8988T (cell line): Measurements from ENCODE around the gene RASD2.

Source experiments
- DNase-seq: peaks from one replicate; pipeline ENCODE4 v3.0.0; 2011

The RASD2 gene

DNA sequence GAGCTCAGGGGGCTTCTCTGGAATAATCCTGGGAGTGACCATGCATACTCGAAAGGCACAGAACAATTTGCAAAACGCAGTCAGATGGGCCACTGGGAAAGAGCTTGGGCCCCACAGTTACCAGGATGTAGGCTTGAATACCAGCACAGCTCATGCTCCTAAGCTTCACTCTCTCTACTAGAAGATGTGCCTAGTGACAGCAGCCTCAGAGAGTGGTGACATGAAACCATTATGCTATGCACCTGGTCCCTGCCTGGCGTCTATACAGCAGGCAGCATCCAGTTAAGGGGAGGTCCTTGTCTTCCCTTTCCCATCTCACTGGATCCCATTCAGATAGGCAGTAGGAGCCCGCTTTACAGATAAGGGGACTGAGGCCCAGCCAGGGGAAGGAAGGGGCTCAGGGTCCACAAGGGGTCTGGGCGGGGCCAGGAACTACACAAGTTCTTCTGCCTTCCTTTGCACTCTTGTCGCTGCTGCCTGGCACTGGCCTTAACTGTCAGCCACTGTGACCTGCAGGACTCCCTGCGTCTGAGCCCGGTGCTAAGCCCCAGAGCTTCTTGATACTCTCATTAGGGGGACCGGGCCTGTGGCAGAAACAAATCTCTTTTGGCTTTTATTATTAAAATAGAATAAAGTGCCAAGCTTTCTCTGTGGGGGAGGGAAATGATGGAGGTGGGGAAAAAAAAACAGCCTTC lies 21.2 kb upstream of the RASD2 start:
- no peak for DNase-seq

DNA sequence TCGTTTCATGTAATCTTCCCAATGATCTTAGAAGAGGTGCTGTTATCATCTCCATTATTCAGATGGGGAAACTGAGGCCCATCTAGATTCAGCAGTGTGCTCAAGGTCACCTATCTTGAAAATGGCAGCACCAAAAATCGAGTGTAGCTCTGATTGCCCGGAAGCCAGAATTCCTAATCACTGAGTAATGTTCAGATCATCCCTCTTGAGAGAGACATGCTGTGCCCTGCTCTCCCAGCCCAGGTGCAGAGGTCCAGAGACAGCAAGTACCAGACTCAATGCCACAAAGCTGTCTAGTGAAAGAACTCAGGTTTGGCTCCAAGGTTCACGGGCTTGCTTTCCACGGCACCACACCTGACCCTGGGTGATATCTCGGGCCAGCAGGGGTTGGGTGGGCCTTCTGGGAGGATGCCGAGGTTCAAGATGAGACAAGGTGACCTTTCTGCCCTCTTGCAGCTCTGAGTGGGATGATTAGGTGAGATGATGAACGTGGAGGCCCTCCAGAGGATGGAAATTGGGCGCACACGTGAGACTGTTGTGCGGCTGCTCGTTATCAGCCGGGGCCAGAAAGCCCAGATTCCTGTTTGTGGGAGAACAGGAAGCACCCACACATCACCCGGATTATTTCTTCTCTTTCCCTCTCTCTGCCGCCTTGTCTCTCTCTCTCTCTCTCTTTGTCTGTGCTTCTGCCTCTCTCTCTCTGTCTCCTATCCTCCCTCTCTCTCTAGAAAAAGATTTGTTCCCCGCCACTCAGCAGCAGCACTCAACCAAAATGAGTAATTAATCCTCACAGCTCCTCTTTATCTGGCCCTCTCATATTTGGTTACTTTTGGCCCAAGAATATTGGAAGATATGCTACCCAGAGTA lies 19.0 kb upstream of the RASD2 start:
- DNase-seq = no peak

DNA sequence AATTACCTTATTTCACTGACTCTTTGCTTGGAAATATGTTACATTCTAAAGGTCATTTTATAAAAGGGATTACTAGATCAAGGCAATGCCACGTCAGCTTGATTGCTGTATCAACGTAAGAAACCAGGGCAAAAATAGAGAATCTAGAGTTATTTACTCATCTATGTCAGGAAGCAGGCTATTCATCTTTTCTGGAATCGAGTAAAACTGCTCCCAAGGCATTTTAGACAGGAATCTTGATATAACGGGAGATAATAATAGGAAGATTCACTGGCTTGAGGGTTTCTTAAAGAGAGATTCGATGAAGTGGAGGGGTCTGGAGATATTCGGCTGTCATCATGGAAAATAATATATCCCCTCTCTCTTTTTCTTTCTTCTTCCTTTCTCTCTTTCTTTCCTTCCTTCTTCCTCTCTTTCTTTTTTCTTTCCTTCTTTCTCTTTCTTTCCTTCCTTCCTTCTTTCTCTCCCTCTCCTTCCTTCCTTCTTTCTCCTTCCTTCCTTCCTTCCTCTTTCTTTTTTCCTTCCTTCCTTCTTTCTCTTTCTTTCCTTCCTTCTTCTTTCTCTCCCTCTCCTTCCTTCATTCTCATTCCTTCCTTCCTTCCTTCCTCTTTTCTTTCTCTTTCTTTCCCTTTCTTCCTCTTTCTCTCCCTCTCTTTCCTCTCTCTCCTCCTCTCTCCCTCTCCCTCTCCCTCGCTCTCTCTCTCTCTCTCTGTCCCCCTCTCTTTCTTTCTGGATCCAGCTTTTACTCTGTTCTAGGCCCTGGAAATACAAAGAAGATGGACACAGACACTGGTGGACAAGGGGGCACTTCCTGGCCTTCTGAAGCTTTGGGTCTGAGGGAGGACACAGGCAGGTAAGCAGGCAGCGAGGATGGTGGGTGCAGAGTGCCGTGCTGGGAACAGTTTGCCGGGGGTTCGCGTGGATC lies 18.1 kb upstream of the RASD2 start:
- DNase-seq = no peak

DNA sequence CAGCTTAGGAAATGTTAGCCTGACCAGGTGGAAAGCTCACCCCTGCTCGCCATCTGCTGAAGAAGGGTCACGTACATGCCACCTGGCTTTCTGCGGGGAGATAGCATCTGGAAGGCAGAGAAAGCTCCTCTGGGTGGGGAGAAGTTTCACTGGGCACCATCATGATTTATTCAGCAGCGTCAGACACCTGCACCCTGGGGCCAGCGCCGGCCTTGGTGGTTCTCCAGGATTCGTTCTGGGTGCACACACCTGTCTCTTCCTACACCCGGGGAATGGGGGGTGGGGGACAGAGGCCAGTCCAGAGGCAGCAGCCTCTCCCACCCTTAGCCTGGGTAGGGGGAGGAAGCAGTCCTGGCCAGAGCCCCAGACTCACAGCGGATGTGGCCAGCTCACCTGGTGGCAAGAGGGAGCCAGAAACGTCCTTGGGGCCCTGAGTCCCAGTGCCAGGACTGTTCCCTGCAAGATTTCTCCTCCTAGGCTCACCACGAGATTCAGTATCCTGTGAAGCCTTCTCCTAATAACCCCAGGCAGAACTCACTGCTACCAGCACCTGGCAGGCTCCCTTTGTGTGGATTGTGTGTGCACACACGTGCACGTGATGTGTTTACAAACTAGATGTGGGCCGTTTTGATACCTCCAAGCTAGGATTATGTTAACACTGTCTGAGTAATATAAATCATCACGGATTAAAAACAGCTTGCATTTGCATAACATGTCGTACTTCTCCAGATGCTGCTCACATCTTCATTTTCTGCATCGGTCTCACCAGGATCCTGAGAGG lies 17.3 kb upstream of the RASD2 start:
- no peak for DNase-seq

DNA sequence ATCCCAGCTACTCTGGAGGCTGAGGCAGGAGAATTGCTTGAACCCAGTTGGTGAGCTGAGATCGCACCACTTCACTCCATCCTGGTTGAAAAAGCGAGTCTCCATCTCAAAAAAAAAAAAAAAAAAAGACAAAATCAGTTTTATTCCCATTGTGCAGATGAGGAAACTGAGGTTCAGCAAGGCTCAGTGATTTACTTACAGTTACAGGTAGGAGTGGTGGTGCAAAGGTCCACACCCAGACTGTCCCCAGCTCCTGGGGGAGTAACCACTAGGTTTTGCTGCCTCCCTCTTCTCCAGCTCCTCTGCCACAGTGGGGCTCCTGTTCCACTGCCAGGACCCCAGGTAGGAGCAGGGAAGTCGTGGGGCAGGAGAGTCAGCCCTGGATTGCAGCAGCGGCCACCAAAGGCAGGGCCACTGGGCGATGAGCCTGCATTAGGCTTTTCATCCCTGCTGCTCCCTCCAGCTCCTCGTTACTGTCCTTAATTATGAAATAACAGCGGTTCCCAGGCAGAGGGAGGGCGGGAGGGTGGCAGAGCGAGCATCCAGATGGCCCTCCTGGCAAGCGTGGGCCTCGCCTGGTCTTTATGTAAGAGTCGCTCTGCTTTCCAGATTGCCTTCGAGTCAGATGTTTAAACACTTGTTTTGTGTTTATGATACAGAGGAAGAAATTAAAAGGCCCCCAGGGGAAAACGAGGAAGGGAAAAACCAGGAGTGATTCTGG lies 15.5 kb upstream of the RASD2 start:
- no peak for DNase-seq

DNA sequence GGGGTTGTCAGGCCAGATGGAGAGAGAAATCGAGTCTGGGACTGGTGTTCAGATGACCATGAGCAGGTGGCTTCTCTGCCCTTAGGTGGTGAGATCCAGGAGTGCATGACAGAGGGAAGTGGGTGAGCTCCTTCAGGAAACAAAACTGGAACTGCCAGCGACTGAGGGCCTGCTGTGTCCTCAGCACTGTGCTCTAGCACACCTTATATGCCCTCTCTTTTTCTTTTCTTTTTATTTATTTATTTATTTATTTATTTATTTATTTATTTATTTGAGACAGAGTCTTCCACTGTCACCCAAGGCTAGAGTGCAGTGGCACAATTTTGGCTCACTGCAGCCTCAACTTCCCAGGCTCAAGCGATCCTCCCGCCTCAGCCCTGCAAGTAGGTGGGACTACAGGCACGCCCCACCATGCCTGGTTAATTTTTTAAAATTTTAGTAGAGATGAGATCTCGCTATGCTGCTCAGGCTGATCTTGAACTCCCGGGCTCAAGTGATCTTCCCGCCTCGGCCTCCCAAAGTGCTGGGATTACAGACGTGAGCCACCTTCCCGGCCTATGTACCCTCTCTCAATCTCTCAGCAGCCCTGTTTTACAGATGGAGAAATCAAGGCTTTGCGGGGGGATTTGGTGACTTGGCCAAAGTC lies 14.8 kb upstream of the RASD2 start:
- no peak for DNase-seq

DNA sequence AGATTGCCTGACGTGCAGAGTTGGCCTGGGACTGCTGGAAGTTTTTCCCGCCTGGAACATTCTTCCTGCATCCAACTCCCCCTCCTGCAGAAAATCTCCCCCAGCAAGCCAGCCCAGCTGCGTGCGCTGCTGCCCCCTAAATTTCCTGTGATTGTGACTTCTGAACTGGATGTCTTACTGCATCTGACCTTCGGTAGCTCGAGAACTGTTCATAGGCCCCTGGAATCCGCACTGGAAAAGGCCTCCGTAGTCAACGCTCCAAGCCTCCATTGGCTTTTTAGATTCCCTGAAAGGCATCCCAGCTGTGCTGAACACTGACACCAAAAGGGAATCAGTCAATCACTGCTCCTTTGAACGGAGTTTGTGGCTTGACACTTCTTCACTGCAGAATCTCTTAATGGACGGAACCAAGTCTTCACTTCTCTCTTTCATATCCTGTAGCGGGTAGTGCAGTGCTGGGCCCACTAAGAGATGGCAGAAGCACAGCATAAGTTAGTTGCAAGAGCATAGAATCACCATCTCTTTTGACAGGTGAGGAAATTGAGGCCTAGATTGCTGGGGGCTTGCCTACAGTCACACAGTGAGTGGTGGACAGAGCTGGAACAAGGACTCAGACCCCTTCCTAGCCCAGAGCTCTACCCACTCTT lies 14.2 kb upstream of the RASD2 start:
- no peak for DNase-seq

DNA sequence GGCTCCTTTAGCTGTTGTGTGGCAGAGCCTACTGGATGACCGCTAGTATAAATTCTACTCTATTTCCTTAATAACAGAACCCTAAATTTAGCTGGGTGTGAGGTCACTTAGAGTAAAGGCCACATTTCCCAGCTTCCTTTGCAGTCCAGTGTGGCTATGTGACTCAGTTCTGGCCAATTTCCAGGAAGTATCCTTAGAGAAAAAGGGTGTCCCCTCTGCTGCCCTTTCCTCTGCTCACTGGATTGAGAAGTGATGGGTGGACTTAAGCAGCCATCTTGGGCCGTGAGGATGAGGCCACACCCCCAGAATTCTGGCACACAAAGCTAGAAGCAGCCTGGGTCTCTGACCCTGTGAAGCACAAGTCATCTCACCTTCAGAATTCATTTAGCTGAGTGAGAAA lies 11.7 kb upstream of the RASD2 start:
- DNase-seq = no peak

DNA sequence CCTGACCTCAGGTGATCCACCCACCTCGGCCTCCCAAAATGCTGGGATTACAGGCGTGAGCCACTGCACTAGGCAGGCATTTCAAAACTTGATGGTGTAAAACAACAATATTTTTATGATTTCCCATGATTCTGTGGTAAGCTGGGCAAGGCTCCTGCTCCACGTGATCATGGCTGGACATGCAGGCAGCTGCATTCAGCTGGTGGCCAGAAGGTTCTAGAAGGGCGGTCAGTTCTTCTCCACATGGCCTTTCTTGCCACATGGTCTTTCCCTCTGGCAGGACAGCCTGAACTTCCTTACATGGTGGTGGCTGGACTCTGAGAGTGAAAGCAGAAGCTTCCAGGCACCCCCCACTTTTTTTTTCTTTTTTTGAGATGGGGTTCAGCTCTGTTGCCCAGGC lies 9.9 kb upstream of the RASD2 start:
- no peak for DNase-seq

DNA sequence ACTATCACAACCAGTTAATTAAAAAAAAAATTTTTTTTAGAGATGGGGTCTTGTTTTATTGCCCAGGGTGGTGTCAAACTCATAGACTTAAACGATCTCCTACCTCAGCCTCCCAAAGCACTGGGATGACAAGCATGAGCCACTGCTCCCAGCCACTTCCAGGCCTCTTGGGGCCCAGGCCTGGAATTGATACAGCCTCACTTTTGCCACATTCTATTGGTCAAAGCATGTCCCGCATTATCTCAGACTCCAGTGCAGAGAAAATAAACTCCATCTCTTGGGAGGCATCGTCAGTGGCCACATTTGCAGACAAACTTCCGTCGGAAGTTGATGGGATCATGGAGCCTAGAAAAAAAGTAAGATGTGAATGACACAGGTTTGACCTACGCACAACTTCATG lies 9.4 kb upstream of the RASD2 start:
- DNase-seq = no peak

DNA sequence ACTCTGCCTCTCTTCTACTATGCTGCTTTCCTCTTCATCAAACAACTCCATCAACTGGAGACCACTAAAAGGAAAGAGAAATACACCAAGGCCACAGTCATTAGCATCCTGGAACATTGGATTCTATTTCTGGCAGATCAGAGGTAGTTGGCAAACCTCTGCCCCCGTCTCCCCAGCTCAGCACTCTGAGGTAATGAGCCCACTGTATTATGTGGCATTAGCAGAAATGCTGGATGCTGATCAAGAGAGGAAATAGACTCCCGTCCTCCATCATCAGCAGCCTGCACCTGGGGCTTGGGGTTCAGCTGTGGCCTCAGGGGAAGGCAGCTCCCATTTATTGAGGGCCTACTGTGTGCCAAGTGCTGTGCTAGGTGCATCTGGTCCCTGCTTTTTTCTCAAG lies 9.0 kb upstream of the RASD2 start:
- no peak for DNase-seq

DNA sequence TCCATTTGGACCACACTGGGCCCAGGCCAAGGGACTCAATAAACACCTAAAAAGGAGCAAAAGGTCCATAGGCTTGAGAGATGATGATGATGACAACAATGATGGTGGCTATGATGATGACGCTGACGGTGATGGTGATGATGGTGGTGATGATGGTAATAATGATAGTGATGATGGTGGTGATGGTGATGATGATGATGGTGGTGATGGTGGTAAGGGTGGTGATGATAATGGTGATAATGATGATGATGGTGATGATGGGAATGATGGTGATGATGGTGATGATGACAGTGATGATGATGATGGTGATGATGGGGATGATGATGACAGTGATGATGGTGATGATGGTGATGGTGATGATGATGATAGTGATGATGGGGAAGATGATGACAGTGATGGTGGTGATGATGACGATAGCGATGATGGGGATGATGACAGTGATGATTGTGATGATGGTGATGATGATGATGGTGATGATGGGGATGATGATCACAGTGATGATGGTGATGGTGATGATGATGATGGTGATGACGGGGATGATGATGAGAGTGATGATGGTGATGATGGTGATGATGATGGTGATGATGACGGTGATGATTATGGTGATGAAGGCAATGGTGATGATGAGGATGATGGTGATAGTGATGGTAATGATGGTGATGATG lies 7.1 kb upstream of the RASD2 start:
- no peak for DNase-seq

DNA sequence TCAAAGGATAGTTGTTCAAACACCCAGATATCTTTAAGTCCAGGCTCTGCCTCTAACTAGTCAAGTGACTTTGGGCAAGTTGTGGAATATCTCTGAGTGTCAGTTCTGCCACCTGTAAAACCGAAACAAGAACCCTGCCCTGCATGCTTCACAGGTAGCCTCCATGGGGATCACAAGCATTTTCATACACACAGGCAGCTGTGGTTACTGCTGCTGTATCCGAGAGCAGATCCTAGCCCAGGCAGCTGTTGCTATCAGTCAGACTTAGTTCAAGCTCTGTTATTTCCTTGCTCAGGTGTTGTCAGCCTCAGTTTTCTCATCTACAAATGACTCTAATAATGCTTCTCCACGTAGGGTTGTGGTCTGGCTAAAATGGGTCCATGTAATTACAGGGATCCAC lies 6.5 kb upstream of the RASD2 start:
- no peak for DNase-seq

DNA sequence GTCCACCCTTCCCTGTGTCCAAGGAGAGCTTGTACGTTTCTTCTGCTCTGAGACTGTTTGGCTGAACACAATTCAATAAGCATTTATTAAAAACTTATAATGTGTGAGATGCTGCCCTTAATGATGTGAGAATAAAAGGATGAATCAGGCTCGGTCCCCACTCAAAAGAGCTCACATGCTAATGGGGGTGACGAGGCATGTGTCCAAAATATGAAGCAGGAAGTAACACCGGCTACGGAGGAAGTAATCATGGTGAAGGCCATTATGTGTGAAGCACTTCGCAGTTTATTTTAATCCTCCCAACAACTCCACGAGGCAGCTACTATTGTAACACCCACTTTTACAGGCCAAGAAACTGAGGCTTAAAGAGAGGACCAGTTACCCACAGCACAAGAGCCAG lies 3.4 kb upstream of the RASD2 start:
- no peak for DNase-seq

DNA sequence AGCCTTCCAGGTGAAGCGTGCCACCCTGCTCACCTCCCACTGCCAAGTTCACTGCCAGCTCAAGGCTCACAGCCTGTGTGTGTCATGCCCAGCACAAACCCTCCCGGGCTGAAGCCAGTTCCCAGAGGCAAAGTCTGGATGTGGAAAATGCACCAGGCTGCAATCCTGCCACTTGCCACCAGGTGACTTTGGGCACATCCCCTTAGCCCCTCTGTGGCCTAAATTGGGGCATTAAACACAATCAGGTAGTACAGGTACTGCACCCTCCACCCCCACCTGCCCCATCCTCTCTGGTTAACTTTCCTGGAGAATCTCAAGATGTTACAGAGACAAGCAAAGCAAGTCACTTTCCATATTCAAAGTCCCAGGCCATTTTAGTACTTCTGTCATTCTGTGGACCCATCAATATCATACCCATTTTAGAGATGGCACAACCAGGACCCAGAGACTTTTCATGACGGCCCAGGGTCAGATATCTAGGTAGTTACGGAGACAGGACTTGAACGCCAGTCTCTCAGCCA lies 1.8 kb upstream of the RASD2 start:
- peak; percentile 59 for DNase-seq

DNA sequence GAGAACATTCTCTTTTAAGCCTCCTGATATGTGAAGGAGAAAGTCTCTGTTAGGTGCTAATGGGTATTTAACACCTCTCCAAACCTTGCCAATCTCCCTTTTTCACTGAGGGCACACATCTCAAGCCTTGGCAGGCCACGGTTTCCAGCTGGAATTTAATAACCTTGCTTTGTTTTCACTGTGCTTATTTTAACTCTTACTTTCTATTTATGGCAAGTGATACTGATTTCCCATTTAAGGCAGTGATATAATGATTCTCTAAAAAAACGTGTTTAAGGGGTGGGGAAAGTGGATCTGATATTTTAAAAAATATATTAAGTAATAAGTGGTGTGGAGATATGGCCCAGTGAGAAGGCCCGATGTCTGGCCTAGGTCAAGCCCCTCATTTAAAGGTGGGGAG lies 1.1 kb upstream of the RASD2 start:
- DNase-seq = no peak

DNA sequence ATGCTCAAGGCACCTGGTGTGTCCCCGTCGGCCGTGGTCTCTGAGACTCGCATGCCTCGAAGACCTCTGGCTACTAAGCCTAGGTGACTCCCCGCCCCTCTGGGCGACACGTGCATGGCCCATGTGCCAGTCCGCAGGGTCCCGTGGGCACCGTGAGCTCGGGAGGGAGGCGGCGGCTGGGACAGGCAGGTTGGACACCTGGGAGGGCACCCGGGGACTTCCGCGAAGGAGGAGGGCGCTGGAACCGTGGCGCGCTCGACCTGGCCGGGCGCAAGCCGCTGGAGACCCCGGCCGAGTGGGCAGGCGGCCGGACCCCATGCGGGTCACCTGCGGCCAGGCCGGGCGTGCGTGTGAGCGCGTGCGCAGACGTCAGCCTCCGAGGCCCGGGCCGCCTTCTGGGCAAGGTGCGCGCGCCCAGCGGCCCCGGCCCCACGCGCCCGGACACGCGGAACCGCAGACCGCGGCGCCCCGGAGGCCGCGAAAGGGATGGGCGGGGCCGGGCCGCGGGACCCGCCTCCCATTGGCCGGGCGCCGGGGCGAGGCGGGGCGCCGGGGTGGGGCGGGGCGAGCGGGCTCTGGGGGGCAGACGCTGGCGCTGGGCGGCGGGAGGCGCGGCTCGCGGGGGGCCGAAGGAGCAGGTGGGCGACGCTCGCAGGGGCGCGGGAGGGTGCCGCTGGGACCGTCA lies 579 bp upstream of the RASD2 start:
- peak; percentile 63 for DNase-seq

DNA sequence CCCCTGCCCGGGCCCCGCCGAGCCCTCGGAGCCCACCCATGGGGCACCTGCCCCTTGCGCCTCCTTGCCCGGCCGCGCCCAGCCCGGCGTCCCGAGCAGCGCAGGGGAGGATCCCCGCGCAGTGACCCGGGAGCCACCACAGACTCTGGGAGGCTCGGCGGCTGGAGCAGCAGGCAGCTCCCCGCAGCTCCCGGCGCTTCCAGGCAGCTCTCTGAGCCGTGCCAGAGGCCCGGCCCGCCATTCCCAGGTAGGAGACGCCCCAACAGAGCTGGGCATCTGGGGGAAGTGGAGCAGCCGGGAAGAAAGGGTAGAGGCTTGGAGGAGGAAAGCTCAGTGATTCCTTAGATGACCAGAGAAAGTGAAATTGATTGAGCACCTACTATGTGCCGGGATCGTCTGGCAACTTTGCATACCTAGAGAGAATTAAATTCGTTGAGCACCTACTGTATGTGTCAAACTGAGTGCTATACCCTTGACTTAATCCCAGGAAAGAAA lies 670 bp downstream of the RASD2 start:
- no peak for DNase-seq
